ENCODE data around the gene EPHA3.
A peak's percentile ranks its signal among the peaks of the same experiment; 100 is the strongest.

EPHA3 gene

GRCh38 chr3:89107461-89108290 is at the start of gene EPHA3:
Gene EPHA3 (plus strand): TSS chr3:89107621. CDS start chr3:89107749, 128 bp downstream.
- DNase-seq: peak; percentile 71

GRCh38 chr3:89058371-89058770 is 49.0 kb upstream of the EPHA3 start:
- peak; percentile 3 for DNase-seq

- DNase-seq: peak; percentile 88
Observed at GRCh38 chr3:89059211-89059925, 48.1 kb upstream of the EPHA3 start.

DNA sequence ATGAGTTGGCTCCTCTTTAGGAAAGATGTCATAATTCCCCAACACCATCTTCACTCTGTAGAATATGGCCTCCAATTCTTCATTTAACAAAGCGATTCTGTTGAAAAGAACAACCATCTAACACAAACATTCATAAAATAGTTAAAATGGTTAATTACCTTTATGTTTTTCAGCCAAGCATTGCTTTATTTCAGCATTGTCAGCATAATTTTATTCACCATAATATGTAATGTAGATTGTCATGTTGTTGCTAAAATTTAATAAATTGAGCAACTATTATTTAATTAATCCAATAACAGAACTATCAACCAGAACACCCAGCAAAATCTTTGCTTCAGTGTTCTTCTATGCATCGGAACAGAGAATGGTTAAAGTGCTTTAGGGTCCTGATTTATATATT is 46.2 kb upstream of the EPHA3 start:
- no peak for DNase-seq

GRCh38 chr3:89067736-89068135 is 39.7 kb upstream of the EPHA3 start:
- no peak for DNase-seq

GRCh38 chr3:89072642-89073041 is 34.8 kb upstream of the EPHA3 start:
- no peak for DNase-seq

DNA sequence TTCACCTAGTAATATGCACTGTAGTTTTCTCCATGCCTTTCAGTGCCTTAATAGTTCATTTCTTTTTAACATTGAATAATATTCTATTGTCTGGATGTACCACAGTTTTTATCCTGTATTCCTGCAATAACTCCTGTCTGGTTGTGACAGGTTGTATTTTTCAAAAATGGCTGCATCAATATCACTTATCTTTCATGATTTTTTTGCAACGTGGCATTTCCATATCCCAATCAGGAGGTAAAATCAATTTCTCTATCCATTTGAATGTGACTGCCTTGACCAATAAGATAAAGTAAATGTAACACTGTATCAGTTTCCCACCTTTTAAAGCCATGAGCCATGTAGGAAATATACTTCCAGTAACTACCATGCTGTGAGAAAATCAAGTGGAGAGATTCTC is 27.5 kb upstream of the EPHA3 start:
- DNase-seq: no peak

- no peak for DNase-seq
Observed at GRCh38 chr3:89087851-89088250, 19.6 kb upstream of the EPHA3 start.

DNA sequence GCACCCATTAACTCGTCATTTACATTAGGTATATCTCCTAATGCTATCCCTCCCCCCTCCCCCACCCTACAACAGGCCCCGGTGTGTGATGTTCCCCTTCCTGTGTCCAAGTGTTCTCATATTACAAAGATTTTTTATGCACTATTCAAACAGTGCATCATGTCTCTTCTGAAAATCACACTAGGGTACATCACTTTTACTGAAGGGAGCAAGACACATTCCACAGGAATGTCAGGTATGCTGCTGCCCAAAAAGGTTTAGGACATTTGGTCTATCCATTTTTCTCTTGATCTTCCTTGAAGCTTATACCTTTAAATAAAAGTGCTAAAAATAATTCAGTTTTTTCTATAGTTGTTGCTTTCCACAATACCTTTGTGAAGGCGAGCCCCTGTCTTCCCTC is 9.2 kb upstream of the EPHA3 start:
- DNase-seq: peak; percentile 20

GRCh38 chr3:89098964-89099585 is 8.3 kb upstream of the EPHA3 start:
- DNase-seq: peak; percentile 60

DNA sequence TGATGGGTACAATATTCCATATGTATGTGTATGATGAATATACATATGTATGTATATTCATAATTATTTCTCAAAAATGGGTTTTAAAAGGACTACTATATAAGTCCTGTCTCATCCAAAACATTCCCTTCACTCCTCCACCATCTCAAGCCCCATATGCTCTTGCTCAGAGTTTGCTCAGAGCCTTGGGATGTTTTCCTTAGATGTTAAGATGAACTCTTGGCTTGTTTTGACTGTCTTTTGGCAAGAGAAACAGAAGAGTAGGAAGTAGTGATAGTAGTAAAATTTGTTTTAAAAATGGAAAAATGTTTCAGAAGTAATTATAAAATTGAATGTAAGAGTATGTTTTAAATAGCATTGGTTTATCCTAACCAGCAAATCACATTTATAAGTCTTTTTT is 6.2 kb upstream of the EPHA3 start:
- DNase-seq: no peak

DNA sequence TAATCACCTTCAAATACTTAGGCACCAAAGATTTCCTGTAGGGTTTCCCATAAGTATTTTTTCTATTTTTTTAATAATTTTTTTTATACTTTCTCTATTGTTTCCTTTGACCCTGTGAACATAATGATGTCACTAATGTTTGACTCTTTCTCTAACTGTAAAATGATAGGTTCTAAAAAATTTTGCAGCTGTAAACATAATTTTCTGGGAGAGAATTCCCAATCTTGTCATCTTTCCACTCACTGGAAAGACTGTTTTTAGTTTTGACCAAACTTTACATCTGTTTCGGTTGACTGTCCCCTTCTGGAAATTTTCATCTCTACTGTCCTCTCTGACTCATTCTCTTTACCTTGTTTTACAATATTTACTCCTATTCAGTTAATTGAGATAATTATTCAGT is 5.5 kb upstream of the EPHA3 start:
- no peak for DNase-seq

DNA sequence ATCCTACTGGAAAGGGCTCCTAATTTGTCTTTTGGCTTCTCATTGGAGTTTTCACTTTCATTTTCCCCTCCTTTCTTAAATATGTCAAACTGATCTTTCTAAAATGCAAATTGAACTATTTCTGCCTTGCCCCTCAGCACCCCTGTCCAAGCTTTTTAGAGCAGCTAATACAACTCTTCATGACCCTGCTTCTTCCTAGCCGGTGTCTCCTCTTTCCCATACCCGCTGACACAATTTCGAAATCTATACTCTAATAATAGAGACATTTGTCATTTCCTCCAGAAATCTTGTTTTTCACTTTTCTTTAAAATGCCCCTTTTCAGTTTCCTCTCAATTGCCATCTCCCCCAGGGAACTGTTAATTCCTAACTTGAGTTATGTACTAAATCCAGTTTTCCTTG is 2.9 kb upstream of the EPHA3 start:
- DNase-seq: no peak

DNA sequence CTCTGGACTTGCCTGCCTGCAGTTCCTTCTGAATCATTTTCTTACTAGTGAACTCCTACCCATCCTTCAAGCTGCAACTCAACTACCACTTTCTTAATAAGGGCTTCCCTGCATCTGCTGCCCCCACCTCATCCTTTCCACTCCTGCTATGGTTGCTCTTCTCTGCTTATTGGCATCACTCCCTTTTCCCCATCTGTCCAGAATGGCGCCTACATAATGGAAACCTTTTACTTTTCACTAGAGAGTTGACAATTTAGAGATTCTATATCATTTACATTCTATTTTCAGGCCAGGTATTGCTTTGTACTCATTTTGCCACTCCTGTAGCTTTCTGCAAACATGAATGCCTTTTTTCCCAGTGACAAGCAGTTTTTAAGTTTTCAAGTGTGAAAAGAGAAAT is 1.9 kb upstream of the EPHA3 start:
- DNase-seq: no peak

- no peak for DNase-seq
Observed at GRCh38 chr3:89108291-89108550, 800 bp downstream of the EPHA3 start.

- no peak for DNase-seq
Observed at GRCh38 chr3:89113344-89113743, 5.9 kb downstream of the EPHA3 start.

GRCh38 chr3:89113893-89114840 is 6.7 kb downstream of the EPHA3 start:
- peak; percentile 61 for DNase-seq

DNA sequence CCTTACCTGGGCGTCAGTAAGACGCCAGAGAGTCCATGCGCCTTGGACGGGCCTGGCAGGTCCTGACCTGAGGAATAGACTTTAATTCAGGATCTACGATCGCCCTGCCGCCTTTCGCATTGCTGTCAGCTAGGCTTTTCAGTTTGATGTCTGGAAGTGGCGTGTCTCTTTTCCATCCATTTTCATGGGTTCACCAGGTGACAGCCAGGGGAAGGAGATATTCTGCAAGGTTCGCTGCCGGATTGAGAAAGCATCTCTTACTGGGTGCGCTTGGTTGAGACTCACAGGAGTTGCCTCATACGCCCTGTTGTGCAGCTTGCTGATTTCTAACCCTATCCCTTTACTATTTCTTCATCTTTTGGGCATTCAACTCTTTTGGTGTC is 7.4 kb downstream of the EPHA3 start:
- DNase-seq: no peak

GRCh38 chr3:89116476-89116875 is 9.1 kb downstream of the EPHA3 start:
- DNase-seq: peak; percentile 80

- peak; percentile 15 for DNase-seq
Observed at GRCh38 chr3:89138048-89138447, 30.6 kb downstream of the EPHA3 start.

DNA sequence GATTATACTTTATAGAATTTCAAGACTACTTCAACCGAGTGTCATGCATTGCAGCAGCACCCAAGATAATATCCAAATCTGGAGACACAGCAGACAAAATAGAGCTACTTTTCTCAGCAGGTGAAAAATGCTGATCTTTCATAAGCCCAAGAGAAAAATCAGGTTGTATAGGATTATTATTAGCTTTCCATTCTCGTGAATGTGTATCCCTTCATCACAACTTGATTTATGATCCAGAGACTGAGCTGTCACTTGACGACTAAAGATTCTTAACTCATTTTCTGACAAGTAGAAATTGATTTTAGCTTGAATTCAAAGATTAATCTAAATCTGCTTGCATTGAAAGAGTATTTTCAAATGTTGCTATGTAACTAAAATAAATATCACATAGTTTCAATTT is 32.4 kb downstream of the EPHA3 start:
- no peak for DNase-seq

GRCh38 chr3:89144080-89144479 is 36.7 kb downstream of the EPHA3 start:
- no peak for DNase-seq

- DNase-seq: peak; percentile 95
Observed at GRCh38 chr3:89145995-89146394, 38.6 kb downstream of the EPHA3 start.
